HEK293T (cell line): ENCODE measurements around the gene STMP1.

Experiments used
- CTCF ChIA-PET: fragments of 350-600 bp; formaldehyde crosslinking; extraction: SDS; loops from one replicate; lab custom pipeline; 2021; ENCODE audit warnings: antibody characterized with exemption, inconsistent platforms; lab: Yijun Ruan, JAX
- POLR2A ChIA-PET: fragments of 350-600 bp; formaldehyde crosslinking; extraction: SDS; loops from one replicate; lab custom pipeline; 2020; ENCODE audit warnings: antibody characterized with exemption, inconsistent platforms; lab: Yijun Ruan, JAX
- DNase-seq: peaks from one replicate; pipeline ENCODE4 v3.0.0; 2012; ENCODE audit warnings: mixed read lengths; ENCODE audit errors: extremely low spot score
- ARNT ChIP-seq: fragments of 450-650 bp; IDR thresholded peaks from 2 replicates; pipeline ENCODE4 v1.6.1; 2017; ENCODE audit warnings: mild to moderate bottlenecking
- BHLHE40 ChIP-seq: fragments of 450-650 bp; IDR thresholded peaks from 2 replicates; pipeline ENCODE4 v1.6.1; 2016; ENCODE audit warnings: mild to moderate bottlenecking, moderate library complexity, borderline replicate concordance
- CTBP1 ChIP-seq: fragments of 450-650 bp; IDR thresholded peaks from 2 replicates; pipeline ENCODE4 v1.6.1; 2016; ENCODE audit warnings: borderline replicate concordance
- ELF4 ChIP-seq: fragments of 450-650 bp; IDR thresholded peaks from 2 replicates; pipeline ENCODE4 v1.6.1; 2017; ENCODE audit warnings: antibody characterized with exemption
- FOXA1 ChIP-seq: fragments of 450-650 bp; IDR thresholded peaks from 2 replicates; pipeline ENCODE4 v1.6.1; 2016; ENCODE audit warnings: mild to moderate bottlenecking
- FOXK2 ChIP-seq: fragments of 450-650 bp; IDR thresholded peaks from 2 replicates; pipeline ENCODE4 v1.6.1; 2016; ENCODE audit warnings: mild to moderate bottlenecking
- FOXM1 ChIP-seq: fragments of 450-650 bp; IDR thresholded peaks from 2 replicates; pipeline ENCODE4 v1.6.1; 2017; ENCODE audit warnings: mild to moderate bottlenecking, borderline replicate concordance
- HDGF ChIP-seq: fragments of 450-650 bp; IDR thresholded peaks from 2 replicates; pipeline ENCODE4 v1.6.1; 2017; ENCODE audit warnings: antibody characterized with exemption, borderline replicate concordance
- L3MBTL2 ChIP-seq: fragments of 450-650 bp; conservative IDR thresholded peaks from 2 replicates; pipeline ENCODE4 v1.6.1; 2016; ENCODE audit warnings: mild to moderate bottlenecking
- LEF1 ChIP-seq: fragments of 450-650 bp; IDR thresholded peaks from 2 replicates; pipeline ENCODE4 v1.6.1; 2017; ENCODE audit warnings: mild to moderate bottlenecking, borderline replicate concordance
- NFRKB ChIP-seq: fragments of 450-650 bp; IDR thresholded peaks from 2 replicates; pipeline ENCODE4 v1.6.1; 2016; ENCODE audit warnings: mild to moderate bottlenecking, moderate library complexity
- SP1 ChIP-seq: fragments of 450-650 bp; IDR thresholded peaks from 2 replicates; pipeline ENCODE4 v1.6.1; 2017
- SUZ12 ChIP-seq: fragments of 450-650 bp; IDR thresholded peaks from 2 replicates; pipeline ENCODE4 v1.6.1; 2016; ENCODE audit warnings: mild to moderate bottlenecking
- TARDBP ChIP-seq: fragments of 450-650 bp; IDR thresholded peaks from 2 replicates; pipeline ENCODE4 v1.6.1; 2016
- ZNF384 ChIP-seq: fragments of 450-650 bp; IDR thresholded peaks from 2 replicates; pipeline ENCODE4 v1.6.1; 2016
- TF ChIP-seq, protein P1 (sequence below): fragments of 450-650 bp; IDR thresholded peaks from 2 replicates; pipeline ENCODE4 v1.6.1; 2016

STMP1 gene

DNA sequence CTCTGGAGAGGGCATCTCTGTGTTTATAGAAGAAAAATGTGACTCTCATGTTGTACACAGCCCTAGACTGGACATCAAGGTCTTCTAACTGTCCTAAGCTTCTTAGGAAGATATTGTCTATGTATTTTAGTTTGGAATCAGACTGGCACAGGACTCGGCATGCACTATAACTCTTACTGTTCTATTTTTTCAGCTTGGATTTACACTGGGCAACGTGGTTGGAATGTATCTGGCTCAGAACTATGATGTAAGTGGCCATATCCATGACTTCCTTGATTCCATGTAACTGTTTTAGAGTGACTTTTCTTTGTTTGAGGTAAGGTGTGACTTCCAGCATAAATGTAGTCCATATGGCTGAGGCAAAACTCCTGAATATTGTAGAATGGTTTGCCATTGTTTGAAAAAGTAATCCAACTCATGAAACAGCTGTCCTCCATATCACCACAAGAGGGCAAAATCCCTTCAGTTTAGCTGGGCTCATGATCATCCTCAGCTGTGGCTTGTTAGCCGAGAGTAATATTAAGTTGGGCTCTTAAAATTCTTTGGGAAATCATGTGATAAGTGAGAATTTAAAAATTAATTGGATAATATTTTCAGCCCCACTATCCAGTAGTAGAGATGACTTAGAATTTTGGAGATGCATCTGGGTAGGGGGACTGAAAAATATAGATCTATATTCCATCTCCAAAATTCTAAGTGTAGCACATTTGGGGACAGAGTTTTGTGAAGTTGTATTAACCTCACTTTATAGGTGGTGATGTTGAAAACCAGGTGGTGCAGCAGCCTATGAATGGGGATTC, 10.4 kb downstream of the STMP1 start:
- peak; percentile 81 for DNase-seq
- ChIA-PET CTCF (interaction anchor here (0.7 to 3.7 kb wide), 13 partner anchors 8 to 398 kb away, joined by 3 to 19 read pairs (median 6); partner anchors contain the start of gene STMP1), POLR2A (interaction anchor here (1.0 to 1.7 kb wide), 4 partner anchors 9 to 125 kb away, joined by 3 to 11 read pairs (median 6); partner anchors contain the start of genes SLC13A4 and STMP1)
- TF ChIP-seq FOXA1 (no peak), TARDBP (no peak), NFRKB (no peak), L3MBTL2 (no peak)

DNA sequence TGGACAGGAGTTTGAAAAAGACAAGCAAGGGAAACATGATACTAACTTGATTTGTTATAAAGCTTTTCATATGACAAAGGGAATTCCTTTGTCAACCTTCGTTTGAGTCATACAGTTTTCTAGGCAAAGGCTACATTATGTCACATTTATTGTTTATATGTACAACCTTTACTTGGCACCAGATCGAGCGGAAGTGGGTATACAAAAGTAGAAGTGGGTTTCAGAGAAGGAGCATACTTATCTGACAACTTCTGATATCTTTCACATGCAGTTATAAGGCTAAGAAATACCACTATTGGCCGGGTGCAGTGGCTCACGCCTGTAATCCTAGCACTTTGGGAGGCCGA, 11.0 kb downstream of the STMP1 start:
- DNase-seq = no peak
- ChIA-PET POLR2A (interaction anchor here (1.0 to 1.7 kb wide), 4 partner anchors 9 to 125 kb away, joined by 3 to 11 read pairs (median 6); partner anchors contain the start of genes SLC13A4 and STMP1), CTCF (interaction anchor here (0.7 to 3.7 kb wide), 10 partner anchors 9 to 392 kb away, joined by 3 to 19 read pairs (median 6); no protein-coding TSS in a partner anchor)
- no peak for TF ChIP-seq ELF4
- TF ChIP-seq BHLHE40 = no peak
- TF ChIP-seq NFRKB = no peak
- TF ChIP-seq HDGF = no peak
- TF ChIP-seq SP1 = no peak
- TF ChIP-seq, protein P1, sequence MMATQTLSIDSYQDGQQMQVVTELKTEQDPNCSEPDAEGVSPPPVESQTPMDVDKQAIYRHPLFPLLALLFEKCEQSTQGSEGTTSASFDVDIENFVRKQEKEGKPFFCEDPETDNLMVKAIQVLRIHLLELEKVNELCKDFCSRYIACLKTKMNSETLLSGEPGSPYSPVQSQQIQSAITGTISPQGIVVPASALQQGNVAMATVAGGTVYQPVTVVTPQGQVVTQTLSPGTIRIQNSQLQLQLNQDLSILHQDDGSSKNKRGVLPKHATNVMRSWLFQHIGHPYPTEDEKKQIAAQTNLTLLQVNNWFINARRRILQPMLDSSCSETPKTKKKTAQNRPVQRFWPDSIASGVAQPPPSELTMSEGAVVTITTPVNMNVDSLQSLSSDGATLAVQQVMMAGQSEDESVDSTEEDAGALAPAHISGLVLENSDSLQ = no peak
- no peak for TF ChIP-seq FOXK2
- TF ChIP-seq ZNF384 = no peak
- no peak for TF ChIP-seq CTBP1
- no peak for TF ChIP-seq ARNT
- no peak for TF ChIP-seq FOXA1
- no peak for TF ChIP-seq TARDBP
- TF ChIP-seq L3MBTL2 = no peak
- TF ChIP-seq SUZ12 = no peak

DNA sequence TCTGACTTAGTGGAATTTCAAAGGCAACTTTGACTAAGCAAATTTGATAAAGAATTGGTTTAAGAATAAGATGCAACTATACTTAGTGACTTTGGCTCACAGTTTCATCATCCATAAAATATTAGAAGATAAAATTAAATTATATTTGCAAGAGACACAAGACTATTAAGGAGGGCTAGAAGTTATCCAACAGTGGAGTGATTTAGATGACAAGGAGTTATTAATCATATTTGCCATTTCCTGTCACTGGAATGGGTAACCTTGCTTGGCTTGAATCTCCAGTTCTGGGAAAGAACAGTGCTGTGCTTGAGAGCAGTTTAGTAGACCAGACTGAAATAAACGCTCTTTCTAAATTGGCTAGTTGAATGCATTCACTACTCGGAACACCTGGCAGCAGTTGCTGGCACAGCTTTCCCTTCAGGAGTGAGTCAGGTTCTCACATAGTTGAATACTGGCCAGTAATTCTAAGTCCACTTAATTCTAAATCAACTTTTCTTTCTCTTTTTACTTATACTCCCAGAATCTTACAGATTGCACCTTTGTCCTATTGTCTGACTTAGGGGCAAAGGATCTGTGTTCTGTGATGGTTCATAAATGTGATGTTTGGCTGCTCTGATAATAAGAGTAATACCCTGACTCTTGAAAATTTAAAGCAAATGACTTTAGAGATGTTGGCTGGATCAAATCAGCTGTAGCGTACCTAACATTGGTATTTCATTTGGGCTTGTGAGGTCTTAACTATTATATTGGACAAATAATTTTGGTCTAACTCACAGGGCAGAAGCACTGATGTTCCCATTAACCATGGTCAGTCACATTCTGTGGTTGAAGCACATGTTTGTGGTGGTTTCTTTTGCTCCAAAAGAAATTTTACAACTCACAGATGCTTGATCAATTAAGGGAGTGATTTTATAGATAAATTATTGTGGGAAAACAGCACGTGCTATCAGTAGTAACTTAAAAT, 16.6 kb downstream of the STMP1 start:
- CTCF ChIA-PET = interaction anchor here (0.5 kb wide), 1 partner anchor 1962 kb away, joined by 3 read pairs; no protein-coding TSS in a partner anchor
- POLR2A ChIA-PET = no interaction called here
- TF ChIP-seq FOXK2 = no peak
- no peak for TF ChIP-seq ELF4
- TF ChIP-seq FOXA1 = no peak
- no peak for TF ChIP-seq NFRKB
- TF ChIP-seq TARDBP = no peak
- TF ChIP-seq LEF1 = no peak
- TF ChIP-seq HDGF = no peak
- TF ChIP-seq L3MBTL2 = no peak
- no peak for TF ChIP-seq CTBP1
- TF ChIP-seq, protein P1 = no peak
- TF ChIP-seq SP1 = no peak
- TF ChIP-seq BHLHE40 = no peak
- no peak for TF ChIP-seq FOXM1
- DNase-seq = no peak

DNA sequence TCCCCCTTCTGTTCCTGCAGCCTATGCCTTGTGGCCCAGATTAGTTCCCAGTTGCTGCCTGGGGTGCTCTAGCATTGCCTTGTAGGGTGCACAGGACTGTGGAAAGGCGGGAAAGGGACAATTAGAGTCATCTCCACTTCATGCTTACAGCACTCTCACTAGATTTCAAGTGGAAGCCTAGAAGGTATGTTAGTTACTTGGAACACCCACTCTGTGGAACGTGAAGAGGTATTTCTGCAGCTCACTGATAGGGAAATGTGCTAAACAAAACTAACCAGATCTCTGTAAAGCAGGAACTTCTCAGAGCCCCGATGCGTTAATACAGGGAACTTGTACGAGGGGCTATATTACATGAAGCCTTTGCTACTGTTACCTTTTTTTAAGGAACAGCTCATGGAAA, 19.4 kb downstream of the STMP1 start:
- ChIA-PET POLR2A (interaction anchor here (1.7 kb wide), 1 partner anchor 19 kb away, joined by 6 read pairs; the partner anchor contains the start of gene STMP1), CTCF (interaction anchor here (0.8 to 1.2 kb wide), 3 partner anchors 10 to 33 kb away, joined by 3 to 4 read pairs (median 4); no protein-coding TSS in a partner anchor)
- DNase-seq = no peak
- TF ChIP-seq L3MBTL2 (no peak), BHLHE40 (no peak), ARNT (no peak), CTBP1 (no peak), SUZ12 (no peak), SP1 (no peak), LEF1 (no peak), ELF4 (no peak), HDGF (no peak)
- TF ChIP-seq, protein P1 = no peak

DNA sequence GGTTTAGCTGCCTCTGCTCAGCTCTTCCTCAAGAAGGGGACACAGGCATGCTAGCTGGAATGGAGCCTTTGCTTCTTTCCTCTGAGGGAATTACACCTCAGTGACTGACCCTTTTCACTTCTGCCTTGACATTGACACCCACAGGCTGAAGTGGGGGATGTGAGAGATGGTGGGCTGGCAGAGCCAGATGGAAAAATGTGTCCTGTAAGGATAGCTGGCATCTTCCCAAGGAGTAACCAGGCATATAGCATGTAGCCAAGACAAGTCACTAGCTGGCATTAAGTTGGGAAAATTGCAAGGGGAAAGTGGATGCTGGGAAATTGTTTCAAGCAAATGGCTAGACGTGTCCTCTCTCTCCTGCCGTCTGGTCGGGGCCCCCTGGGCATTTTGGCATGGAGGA, 19.9 kb downstream of the STMP1 start:
- ChIA-PET POLR2A (interaction anchor here (1.7 kb wide), 1 partner anchor 20 kb away, joined by 6 read pairs; the partner anchor contains the start of gene STMP1), CTCF (interaction anchor here (0.8 to 1.2 kb wide), 2 partner anchors 22 to 32 kb away, joined by 3 to 4 read pairs; no protein-coding TSS in a partner anchor)
- no peak for DNase-seq
- TF ChIP-seq, protein P1 = no peak
- TF ChIP-seq BHLHE40 (no peak), ARNT (no peak), SUZ12 (no peak), SP1 (no peak), LEF1 (no peak), CTBP1 (no peak), TARDBP (no peak), HDGF (no peak), ELF4 (no peak), ZNF384 (no peak), NFRKB (no peak), FOXK2 (no peak), FOXM1 (no peak), L3MBTL2 (no peak), FOXA1 (no peak)
